Hepatocyte (in vitro differentiated cells): ENCODE results near the gene RBP7. TPM values are rescaled to one million over a fixed set of nuclear protein-coding genes. Genes with fewer than 3 reads are reported as not detected.

Source experiments
- DNase-seq: peaks from one replicate; pipeline ENCODE4 v3.0.0-alpha.2; 2016; ENCODE audit warnings: low spot score
- H2AFZ ChIP-seq: fragments of 200-600 bp; sonication (generic); 2 replicates; pipeline ENCODE4 v1.6.0; 2016; ENCODE audit warnings: antibody characterized with exemption, mild to moderate bottlenecking
- H3K27ac ChIP-seq: fragments of 200-600 bp; sonication (generic); 2 replicates; pipeline ENCODE4 v1.5.1; 2016; ENCODE audit warnings: mild to moderate bottlenecking
- H3K27me3 ChIP-seq: fragments of 200-600 bp; sonication (generic); 2 replicates; pipeline ENCODE4 v1.6.1; 2016
- H3K36me3 ChIP-seq: fragments of 200-600 bp; sonication (generic); replicated peaks from 2 replicates; pipeline ENCODE4 v1.5.1; 2016; ENCODE audit warnings: low read depth; ENCODE audit not compliant: insufficient read depth
- H3K4me1 ChIP-seq: fragments of 200-600 bp; sonication (generic); 2 replicates; pipeline ENCODE4 v1.5.1; 2016; ENCODE audit warnings: mild to moderate bottlenecking, moderate library complexity; ENCODE audit not compliant: insufficient read depth
- H3K4me2 ChIP-seq: fragments of 200-600 bp; sonication (generic); 2 replicates; pipeline ENCODE4 v1.6.0; 2016
- H3K4me3 ChIP-seq: fragments of 200-600 bp; sonication (generic); 2 replicates; pipeline ENCODE4 v1.5.1; 2016; ENCODE audit warnings: mild to moderate bottlenecking
- H3K79me2 ChIP-seq: fragments of 200-600 bp; sonication (generic); 2 replicates; pipeline ENCODE4 v1.6.0; 2017; ENCODE audit warnings: mild to moderate bottlenecking
- H3K9me2 ChIP-seq: fragments of 200-600 bp; sonication (generic); replicated peaks from 2 replicates; pipeline ENCODE4 v1.6.0; 2017; ENCODE audit warnings: mild to moderate bottlenecking; ENCODE audit not compliant: insufficient read depth
- H3K9me3 ChIP-seq: fragments of 200-600 bp; sonication (generic); 2 replicates; pipeline ENCODE4 v1.5.1; 2016; ENCODE audit warnings: low read depth, mild to moderate bottlenecking
- H4K20me1 ChIP-seq: fragments of 200-600 bp; sonication (generic); 2 replicates; pipeline ENCODE4 v1.6.0; 2016; ENCODE audit warnings: mild to moderate bottlenecking; ENCODE audit not compliant: insufficient read depth, poor library complexity, severe bottlenecking
- EZH2 ChIP-seq: fragments of 200-600 bp; sonication (generic); IDR thresholded peaks from 2 replicates; pipeline ENCODE4 v1.6.1; 2016; ENCODE audit warnings: antibody characterized with exemption, mild to moderate bottlenecking, borderline replicate concordance
- EZH2phosphoT487 ChIP-seq: fragments of 200-600 bp; sonication (generic); IDR thresholded peaks from one replicate; pipeline ENCODE4 v1.6.1; 2018; ENCODE audit warnings: antibody characterized with exemption, mild to moderate bottlenecking, low read depth, moderate library complexity; ENCODE audit not compliant: unreplicated experiment, severe bottlenecking
- WGBS: methylation state at CpG from one replicate; pipeline ENCODE4 v1.1.6; 2016; ENCODE audit warnings: low lambda C conversion rate; ENCODE audit errors: missing lambda C conversion rate; 5-methylcytosine and 5-hydroxymethylcytosine counted together
- polyA plus RNA-seq: library from polyadenylated mRNA; unstranded; fragments of >200 nt; fragmentation: Nextera tagmentation; extraction: Ambion mirVana; gene quantifications from 2 replicates; pipeline ENCODE4 v1.2.1, GENCODE V29; 2016
- total RNA-seq: library from RNA; depleted of rRNA; stranded (reverse); fragments of >200 nt; gene quantifications from 2 replicates; pipeline ENCODE4 v1.2.3, GENCODE V29; 2014
- TF ChIP-seq, protein P1 (sequence below): fragments of 200-600 bp; sonication (generic); IDR thresholded peaks from 2 replicates; pipeline ENCODE4 v1.5.1; 2016; ENCODE audit warnings: antibody characterized with exemption, mild to moderate bottlenecking; ENCODE audit not compliant: poor library complexity

The RBP7 gene
- total and polyA plus RNA-seq, 2 experiments from 2014 or later, result 0.25 to 0.50 TPM

DNA sequence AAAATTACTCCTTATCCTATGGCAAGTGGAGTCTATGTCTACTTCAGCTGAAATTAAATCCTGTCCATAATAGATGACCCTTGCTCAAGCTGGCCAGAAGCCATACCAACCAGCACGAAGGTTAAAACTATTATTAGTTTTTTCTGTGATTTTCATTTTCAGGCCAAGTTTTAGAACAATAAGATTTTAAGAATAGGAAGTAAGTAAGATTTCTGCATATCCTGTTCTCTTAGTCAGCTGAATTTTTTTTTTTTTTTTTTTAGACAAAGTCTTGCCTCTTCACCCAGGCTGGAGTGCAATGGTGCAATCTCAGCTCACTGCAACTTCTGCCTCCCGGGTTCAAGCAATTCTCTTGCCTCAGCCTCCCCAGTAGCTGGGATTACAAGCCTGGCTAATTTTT, 6.1 kb upstream of the RBP7 start:
- H3K27ac ChIP-seq, result no peak overlapping the region
- TF ChIP-seq, protein P1, sequence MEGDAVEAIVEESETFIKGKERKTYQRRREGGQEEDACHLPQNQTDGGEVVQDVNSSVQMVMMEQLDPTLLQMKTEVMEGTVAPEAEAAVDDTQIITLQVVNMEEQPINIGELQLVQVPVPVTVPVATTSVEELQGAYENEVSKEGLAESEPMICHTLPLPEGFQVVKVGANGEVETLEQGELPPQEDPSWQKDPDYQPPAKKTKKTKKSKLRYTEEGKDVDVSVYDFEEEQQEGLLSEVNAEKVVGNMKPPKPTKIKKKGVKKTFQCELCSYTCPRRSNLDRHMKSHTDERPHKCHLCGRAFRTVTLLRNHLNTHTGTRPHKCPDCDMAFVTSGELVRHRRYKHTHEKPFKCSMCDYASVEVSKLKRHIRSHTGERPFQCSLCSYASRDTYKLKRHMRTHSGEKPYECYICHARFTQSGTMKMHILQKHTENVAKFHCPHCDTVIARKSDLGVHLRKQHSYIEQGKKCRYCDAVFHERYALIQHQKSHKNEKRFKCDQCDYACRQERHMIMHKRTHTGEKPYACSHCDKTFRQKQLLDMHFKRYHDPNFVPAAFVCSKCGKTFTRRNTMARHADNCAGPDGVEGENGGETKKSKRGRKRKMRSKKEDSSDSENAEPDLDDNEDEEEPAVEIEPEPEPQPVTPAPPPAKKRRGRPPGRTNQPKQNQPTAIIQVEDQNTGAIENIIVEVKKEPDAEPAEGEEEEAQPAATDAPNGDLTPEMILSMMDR, result no peak
- TF ChIP-seq EZH2phosphoT487 (no peak), EZH2 (no peak)

DNA sequence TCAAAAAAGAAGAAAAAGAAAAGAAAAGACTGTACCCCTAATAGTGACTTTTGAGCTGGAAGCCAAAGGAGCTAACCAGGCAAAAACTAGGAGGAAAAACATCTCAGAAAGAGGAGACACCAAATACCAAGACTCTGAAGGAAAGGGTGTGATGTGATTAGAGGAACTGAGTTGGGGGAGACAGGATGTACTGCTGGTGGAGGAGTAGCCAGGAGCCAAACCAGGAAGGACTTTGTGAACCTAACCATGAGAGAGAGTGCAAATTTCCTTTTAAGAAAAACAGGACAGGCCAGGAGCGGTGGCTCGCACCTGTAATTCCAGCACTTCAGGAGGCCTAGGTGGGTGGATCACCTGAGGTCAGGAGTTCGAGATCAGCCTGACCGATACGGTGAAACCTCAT, 4.1 kb upstream of the RBP7 start:
- H3K4me1 ChIP-seq, result no peaks in the 10 kb centered on the region

More for the DNA sequence above, 6.1 kb upstream of the RBP7 start:
- H3K9me2 ChIP-seq, result no peaks in the 10 kb centered on the region
- 90% methylated on average over 2 of the region's 2 CpGs for WGBS
- H3K27me3 ChIP-seq, result peaks cover 4% of the 10 kb centered on the region
- H3K79me2 ChIP-seq, result no peaks in the 10 kb centered on the region
- H3K4me1 ChIP-seq, result no peaks in the 10 kb centered on the region
- no peak overlapping the region for H2AFZ ChIP-seq
- H3K36me3 ChIP-seq, result no peaks in the 10 kb centered on the region
- no peak overlapping the region for H3K4me2 ChIP-seq
- H3K4me3 ChIP-seq, result no peak overlapping the region
- H3K9me3 ChIP-seq, result no peaks in the 10 kb centered on the region
- no peak for DNase-seq
- no peaks in the 10 kb centered on the region for H4K20me1 ChIP-seq

DNA sequence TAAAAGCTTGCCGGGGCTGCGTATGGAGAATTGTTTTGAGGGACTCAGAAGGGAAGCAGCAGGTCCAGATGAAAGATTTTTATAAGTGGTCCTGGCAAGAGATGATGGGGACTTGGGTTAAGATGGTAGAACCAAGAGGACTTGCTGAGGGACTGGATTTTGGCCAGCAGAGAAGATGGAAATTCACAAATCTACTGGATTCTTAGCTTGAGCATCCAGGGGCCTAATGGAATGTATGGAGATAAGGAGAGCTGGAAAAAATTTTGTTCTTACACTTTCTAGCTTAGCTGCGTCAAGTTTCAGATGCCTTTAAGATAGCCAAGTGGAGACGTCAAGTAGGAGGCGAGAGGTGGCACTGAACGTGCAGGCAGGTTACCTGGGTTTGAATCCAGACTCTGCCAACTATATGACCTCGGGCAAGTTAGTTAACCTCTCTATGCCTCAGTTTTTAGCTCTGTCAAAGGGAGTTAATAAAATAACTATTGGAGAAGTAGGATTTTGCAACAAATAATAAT, 3.4 kb upstream of the RBP7 start:
- H3K4me2 ChIP-seq, result no peak overlapping the region
- H3K4me3 ChIP-seq, result no peak overlapping the region
- no peaks in the 10 kb centered on the region for H4K20me1 ChIP-seq
- no peaks in the 10 kb centered on the region for H3K9me3 ChIP-seq
- WGBS, result 65% methylated on average over 7 of the region's 7 CpGs
- no peak for TF ChIP-seq EZH2phosphoT487
- no peak for TF ChIP-seq EZH2
- TF ChIP-seq, protein P1, result no peak
- DNase-seq, result no peak
- no peaks in the 10 kb centered on the region for H3K4me1 ChIP-seq
- H2AFZ ChIP-seq, result no peak overlapping the region
- no peaks in the 10 kb centered on the region for H3K9me2 ChIP-seq
- H3K27me3 ChIP-seq, result peaks cover 30% of the 10 kb centered on the region
- no peak overlapping the region for H3K27ac ChIP-seq
- no peaks in the 10 kb centered on the region for H3K36me3 ChIP-seq
- no peaks in the 10 kb centered on the region for H3K79me2 ChIP-seq

More for the DNA sequence above, 4.1 kb upstream of the RBP7 start:
- 93% methylated on average over 5 of the region's 5 CpGs for WGBS
- Histone ChIP-seq H3K9me3 (no peaks in the 10 kb centered on the region), H2AFZ (no peak overlapping the region), H3K27me3 (peaks cover 23% of the 10 kb centered on the region), H4K20me1 (no peaks in the 10 kb centered on the region), H3K4me3 (no peak overlapping the region), H3K36me3 (no peaks in the 10 kb centered on the region), H3K4me2 (no peak overlapping the region), H3K9me2 (no peaks in the 10 kb centered on the region), H3K79me2 (no peaks in the 10 kb centered on the region), H3K27ac (no peak overlapping the region)
- no peak for DNase-seq
- no peak for TF ChIP-seq EZH2phosphoT487
- TF ChIP-seq, protein P1, result no peak
- TF ChIP-seq EZH2, result no peak
